ENCODE results near the gene OLFML1. TPM values are rescaled to one million over a fixed set of nuclear protein-coding genes. Genes with fewer than 3 reads are reported as not detected.
A peak's percentile ranks its signal among the peaks of the same experiment; 100 is the strongest.

Gene OLFML1
- total RNA-seq, 4 donors from 2014 or later = 1.7 to 4.0 (median 2.4) TPM

DNA sequence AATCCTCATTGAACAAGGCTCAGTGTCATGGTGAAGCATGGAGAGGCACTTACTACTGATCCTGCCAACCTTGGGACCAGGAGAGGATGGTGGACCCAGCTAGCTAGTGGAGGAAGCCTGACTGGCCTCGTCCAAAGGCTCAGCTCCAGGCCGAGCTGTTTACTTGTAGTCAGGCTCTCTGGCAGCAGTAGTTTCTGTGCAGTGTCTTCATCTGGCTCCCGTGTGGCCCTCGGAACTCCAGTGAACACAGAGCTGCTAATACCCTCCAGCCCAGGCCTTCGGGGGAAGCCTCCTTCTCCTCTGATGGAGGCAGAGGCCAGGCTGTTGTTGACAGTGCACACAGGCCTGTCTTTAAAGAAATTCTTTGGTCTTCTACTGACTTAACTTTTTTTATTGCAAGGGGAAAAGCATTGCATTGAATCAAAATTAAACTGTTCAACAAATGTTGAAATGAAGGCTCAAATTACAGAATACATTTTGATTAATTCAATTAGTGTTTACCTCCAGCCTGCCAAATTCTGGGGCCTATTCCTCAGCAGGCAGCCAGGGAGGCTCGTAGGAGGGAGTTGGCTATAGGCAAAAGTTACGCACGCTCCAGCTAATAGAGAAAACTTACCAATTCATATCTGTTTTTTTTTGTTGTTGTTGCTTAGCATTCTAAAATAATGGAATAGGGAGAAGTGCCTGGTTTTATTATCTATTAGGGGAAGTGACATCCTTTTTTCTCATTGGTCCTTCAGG is 47.3 kb downstream of the OLFML1 start:
- Histone ChIP-seq H3K4me3 (no peak overlapping the region), H3K27me3 (no peaks in the 10 kb centered on the region), H3K4me1 (peaks cover 38% of the 10 kb centered on the region in 2 donors), H3K27ac (peak overlapping the region in 1 of 4 donors; percentile 8), H3K9me3 (no peaks in the 10 kb centered on the region), H3K36me3 (no peaks in the 10 kb centered on the region)
- DNase-seq = no peak
- in situ Hi-C loops (cut with MboI; ENCODE audit: low sequenced_read_pairs in 4 of 4) (no loop called here), intact Hi-C loops (cut with DNase I; ENCODE audit: low total_unique reads) (no loop called here)
- no peak for TF ChIP-seq POLR2A (IDR thresholded peaks at IDR 0.05)
- TF ChIP-seq, protein P1, sequence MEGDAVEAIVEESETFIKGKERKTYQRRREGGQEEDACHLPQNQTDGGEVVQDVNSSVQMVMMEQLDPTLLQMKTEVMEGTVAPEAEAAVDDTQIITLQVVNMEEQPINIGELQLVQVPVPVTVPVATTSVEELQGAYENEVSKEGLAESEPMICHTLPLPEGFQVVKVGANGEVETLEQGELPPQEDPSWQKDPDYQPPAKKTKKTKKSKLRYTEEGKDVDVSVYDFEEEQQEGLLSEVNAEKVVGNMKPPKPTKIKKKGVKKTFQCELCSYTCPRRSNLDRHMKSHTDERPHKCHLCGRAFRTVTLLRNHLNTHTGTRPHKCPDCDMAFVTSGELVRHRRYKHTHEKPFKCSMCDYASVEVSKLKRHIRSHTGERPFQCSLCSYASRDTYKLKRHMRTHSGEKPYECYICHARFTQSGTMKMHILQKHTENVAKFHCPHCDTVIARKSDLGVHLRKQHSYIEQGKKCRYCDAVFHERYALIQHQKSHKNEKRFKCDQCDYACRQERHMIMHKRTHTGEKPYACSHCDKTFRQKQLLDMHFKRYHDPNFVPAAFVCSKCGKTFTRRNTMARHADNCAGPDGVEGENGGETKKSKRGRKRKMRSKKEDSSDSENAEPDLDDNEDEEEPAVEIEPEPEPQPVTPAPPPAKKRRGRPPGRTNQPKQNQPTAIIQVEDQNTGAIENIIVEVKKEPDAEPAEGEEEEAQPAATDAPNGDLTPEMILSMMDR (IDR thresholded peaks at IDR 0.05 in 4 of 5, conservative IDR thresholded peaks at IDR 0.05 in 1 of 5) = no peak
- ATAC-seq = no peak

DNA sequence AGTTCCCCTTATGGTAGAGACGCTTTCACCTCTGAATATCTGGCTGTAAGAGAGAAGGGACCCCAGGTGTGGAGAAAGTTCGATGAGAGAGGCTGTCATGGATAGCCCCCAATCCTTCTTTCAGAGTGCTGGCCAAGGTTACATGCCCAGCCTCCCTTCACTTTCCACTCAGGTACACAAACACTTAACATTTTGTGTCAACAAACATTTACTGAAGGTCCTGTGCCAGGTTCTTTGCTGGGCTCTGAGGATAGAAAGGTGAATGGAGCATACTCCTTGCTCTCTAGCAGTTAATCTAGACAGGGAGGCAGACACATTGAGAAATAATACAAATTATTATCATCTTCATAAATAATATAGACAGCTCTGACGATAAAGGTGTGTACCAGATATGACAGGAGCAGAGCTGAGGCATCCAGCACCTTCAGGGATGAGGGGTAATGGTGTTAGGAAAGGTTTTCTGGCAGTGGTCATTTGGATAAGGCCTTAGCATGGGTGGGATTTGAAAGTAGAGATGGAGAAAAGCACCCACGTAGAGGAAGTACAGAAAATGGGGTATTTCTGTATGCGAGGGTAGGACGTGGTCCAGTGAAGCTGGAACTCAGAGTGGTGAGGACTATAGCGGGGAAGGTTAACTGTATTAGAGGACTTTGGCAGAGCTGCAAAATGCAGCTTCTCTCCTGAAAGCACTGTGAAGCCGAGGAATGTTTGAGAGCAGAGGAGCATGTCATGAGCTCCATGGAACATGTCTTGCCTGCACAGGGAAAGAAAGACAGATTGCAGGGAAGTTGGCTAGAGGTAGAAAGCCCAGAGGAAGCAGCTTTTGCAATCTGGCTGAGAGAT is 48.1 kb downstream of the OLFML1 start:
- Histone ChIP-seq H3K27ac (no peak overlapping the region), H3K4me1 (peaks cover 39 to 46% of the 10 kb centered on the region in 2 donors), H3K27me3 (no peaks in the 10 kb centered on the region), H3K4me3 (no peak overlapping the region), H3K36me3 (no peaks in the 10 kb centered on the region), H3K9me3 (no peaks in the 10 kb centered on the region)
- intact Hi-C loops (cut with DNase I; ENCODE audit: low total_unique reads) (no loop called here), in situ Hi-C loops (cut with MboI; ENCODE audit: low sequenced_read_pairs in 4 of 4) (no loop called here)
- TF ChIP-seq, protein P1 (IDR thresholded peaks at IDR 0.05 in 4 of 5, conservative IDR thresholded peaks at IDR 0.05 in 1 of 5) = no peak
- TF ChIP-seq POLR2A (IDR thresholded peaks at IDR 0.05) = no peak
- ATAC-seq = no peak
- DNase-seq = no peak

DNA sequence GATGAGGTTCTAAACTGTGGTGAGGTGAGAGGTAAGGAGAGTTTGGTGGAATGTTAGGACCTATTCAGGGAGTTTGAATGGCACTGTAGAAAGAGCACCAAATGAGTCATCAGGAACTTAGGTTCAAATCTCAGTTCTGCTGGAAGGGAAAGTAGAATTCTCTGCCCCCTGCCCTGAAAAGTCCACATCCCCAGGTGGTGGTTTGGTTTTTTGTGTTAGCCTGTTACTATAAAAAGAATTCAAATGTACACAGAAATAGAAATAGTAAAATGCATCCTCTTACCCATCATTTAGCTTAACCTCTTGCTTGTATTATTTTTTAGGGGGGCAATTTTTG is 48.7 kb downstream of the OLFML1 start:
- H3K27ac ChIP-seq = no peak overlapping the region
- intact Hi-C loops (cut with DNase I; ENCODE audit: low total_unique reads) (no loop called here), in situ Hi-C loops (cut with MboI; ENCODE audit: low sequenced_read_pairs in 4 of 4) (no loop called here)
- ATAC-seq = no peak
- DNase-seq = no peak
- H3K36me3 ChIP-seq = no peaks in the 10 kb centered on the region
- H3K4me1 ChIP-seq = peaks cover 39 to 44% of the 10 kb centered on the region in 2 donors
- TF ChIP-seq, protein P1 (IDR thresholded peaks at IDR 0.05 in 4 of 5, conservative IDR thresholded peaks at IDR 0.05 in 1 of 5) = no peak
- no peak for TF ChIP-seq POLR2A (IDR thresholded peaks at IDR 0.05)
- H3K27me3 ChIP-seq = no peaks in the 10 kb centered on the region
- no peak overlapping the region for H3K4me3 ChIP-seq
- no peaks in the 10 kb centered on the region for H3K9me3 ChIP-seq

DNA sequence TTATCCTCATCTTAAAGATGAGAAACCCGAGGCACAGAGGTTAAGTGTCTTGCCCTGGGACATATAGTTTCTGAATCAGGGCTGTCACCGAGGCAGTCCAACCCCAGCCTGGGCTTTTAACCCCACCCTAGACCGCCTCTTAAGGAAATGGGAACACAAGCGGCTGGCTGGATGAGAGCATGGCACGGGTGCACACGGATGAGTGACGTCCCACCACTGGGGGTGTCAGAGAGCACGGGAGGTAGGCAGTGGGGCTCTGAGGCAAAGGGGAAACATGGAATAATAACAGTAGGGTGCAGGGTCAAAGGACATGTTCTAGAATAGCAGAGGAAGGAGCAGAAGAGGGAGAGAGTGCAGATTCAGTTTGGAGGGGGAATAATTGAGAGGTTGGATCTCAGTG is 50.8 kb downstream of the OLFML1 start:
- Histone ChIP-seq H3K9me3 (no peaks in the 10 kb centered on the region), H3K27me3 (no peaks in the 10 kb centered on the region), H3K36me3 (no peaks in the 10 kb centered on the region), H3K4me3 (no peak overlapping the region), H3K27ac (no peak overlapping the region), H3K4me1 (peaks cover 25% of the 10 kb centered on the region in 2 donors)
- intact Hi-C loops (cut with DNase I; ENCODE audit: low total_unique reads) (no loop called here), in situ Hi-C loops (cut with MboI; ENCODE audit: low sequenced_read_pairs in 4 of 4) (no loop called here)
- DNase-seq = no peak
- ATAC-seq = peak in 1 of 2 donors; percentile 31
- TF ChIP-seq POLR2A (IDR thresholded peaks at IDR 0.05) = no peak
- TF ChIP-seq, protein P1 (IDR thresholded peaks at IDR 0.05 in 4 of 5, conservative IDR thresholded peaks at IDR 0.05 in 1 of 5) = peak in 1 of 5 experiments; percentile 42

All from gastrocnemius medialis (tissue), 4 donors.